ENCODE measurements around the gene BABAM2. TPM values are rescaled to one million over a fixed set of nuclear protein-coding genes. Genes with fewer than 3 reads are reported as not detected.

BABAM2 gene
- total and polyA plus RNA-seq, 2 experiments from 2014 or later, result 35.2 to 46.1 TPM

DNA sequence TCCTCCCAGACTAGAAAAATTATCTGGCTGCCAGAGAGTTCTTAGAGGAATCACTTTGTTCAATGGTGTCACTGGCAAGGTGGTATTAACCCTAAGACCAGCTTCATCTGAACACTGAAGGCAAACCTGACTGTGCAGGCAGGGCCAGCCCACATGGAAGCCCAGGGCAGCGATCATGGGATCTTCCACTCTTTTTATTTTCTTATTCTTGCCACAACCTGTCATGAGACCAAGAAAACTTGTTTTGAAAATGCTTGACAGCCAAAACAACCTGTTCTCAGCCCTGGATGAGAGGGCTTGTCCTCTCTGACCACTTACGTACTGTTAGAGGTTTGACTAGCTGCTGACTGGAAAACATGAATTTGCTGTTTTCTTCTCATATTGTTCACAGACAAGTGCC is 426.9 kb downstream of the BABAM2 start:
- 98 to 100% methylated on average over 2 of the region's 2 CpGs for WGBS, 2 experiments (ENCODE audit: low coverage in 1 of 2, low lambda C conversion rate in 2 of 2, missing lambda C conversion rate in 2 of 2)
- TF ChIP-seq EZH2phosphoT487 (IDR thresholded peaks at IDR 0.05; ENCODE audit: insufficient read depth, low read depth) (no peak), EZH2 (IDR thresholded peaks at IDR 0.05; ENCODE audit: insufficient read depth, poor library complexity, severe bottlenecking) (no peak)
- Histone ChIP-seq H3K79me2 (ENCODE audit: insufficient read depth) (no peaks in the 10 kb centered on the region), H3K9me2 (ENCODE audit: insufficient read depth) (no peaks in the 10 kb centered on the region), H3K27me3 (replicated peaks; ENCODE audit: insufficient read depth) (no peaks in the 10 kb centered on the region), H2AFZ (no peak overlapping the region), H3K36me3 (ENCODE audit: low read depth) (no peaks in the 10 kb centered on the region), H3K27ac (no peak overlapping the region), H3K4me2 (ENCODE audit: unreplicated experiment) (no peak overlapping the region), H3K9me3 (ENCODE audit: low read depth) (no peaks in the 10 kb centered on the region), H3K4me3 (no peak overlapping the region), H3F3A (ENCODE audit: insufficient read depth) (no peaks in the 10 kb centered on the region), H4K20me1 (ENCODE audit: insufficient read depth) (no peaks in the 10 kb centered on the region), H3K4me1 (ENCODE audit: insufficient read depth) (0 out of 2 replicates have a peak, but pooled peaks cover 2% of the 10 kb centered on the region), H3K9ac (no peak overlapping the region)
- in situ Hi-C loops (cut with MboI), result no loop called here
- no peak for DNase-seq

DNA sequence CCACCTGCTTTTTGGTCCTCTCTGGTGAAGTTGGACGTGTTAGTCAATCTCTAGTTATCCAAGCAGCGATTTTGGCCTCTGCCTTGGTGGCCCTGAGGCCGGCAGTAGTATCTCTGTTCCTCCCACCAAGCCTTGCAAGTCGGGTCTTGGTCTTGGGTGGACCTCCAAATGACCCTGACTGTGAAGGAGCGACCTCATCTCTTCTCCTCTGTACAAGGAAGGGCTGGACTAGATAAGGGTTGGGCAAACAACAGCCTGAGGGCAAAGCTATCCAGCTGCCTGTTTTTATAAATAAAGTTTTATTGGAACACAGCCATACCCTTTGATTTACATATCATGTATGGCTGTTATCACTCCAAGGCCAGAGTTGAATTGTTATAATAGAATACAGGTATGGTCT is 427.5 kb downstream of the BABAM2 start:
- Histone ChIP-seq H3K4me1 (ENCODE audit: insufficient read depth) (no peaks in the 10 kb centered on the region), H2AFZ (no peak overlapping the region), H3K4me3 (no peak overlapping the region), H3K27me3 (replicated peaks; ENCODE audit: insufficient read depth) (no peaks in the 10 kb centered on the region), H3K27ac (no peak overlapping the region), H3K9me2 (ENCODE audit: insufficient read depth) (no peaks in the 10 kb centered on the region), H3K36me3 (ENCODE audit: low read depth) (no peaks in the 10 kb centered on the region), H4K20me1 (ENCODE audit: insufficient read depth) (no peaks in the 10 kb centered on the region), H3K9ac (no peak overlapping the region), H3F3A (ENCODE audit: insufficient read depth) (no peaks in the 10 kb centered on the region), H3K4me2 (ENCODE audit: unreplicated experiment) (no peak overlapping the region), H3K9me3 (ENCODE audit: low read depth) (no peaks in the 10 kb centered on the region), H3K79me2 (ENCODE audit: insufficient read depth) (no peaks in the 10 kb centered on the region)
- WGBS, 2 experiments (ENCODE audit: low coverage in 1 of 2, low lambda C conversion rate in 2 of 2, missing lambda C conversion rate in 2 of 2), result 87 to 92% methylated on average over 5 of the region's 5 CpGs
- TF ChIP-seq EZH2 (IDR thresholded peaks at IDR 0.05; ENCODE audit: insufficient read depth, poor library complexity, severe bottlenecking) (no peak), EZH2phosphoT487 (IDR thresholded peaks at IDR 0.05; ENCODE audit: insufficient read depth, low read depth) (no peak)
- DNase-seq, result no peak
- in situ Hi-C loops (cut with MboI), result no loop called here

DNA sequence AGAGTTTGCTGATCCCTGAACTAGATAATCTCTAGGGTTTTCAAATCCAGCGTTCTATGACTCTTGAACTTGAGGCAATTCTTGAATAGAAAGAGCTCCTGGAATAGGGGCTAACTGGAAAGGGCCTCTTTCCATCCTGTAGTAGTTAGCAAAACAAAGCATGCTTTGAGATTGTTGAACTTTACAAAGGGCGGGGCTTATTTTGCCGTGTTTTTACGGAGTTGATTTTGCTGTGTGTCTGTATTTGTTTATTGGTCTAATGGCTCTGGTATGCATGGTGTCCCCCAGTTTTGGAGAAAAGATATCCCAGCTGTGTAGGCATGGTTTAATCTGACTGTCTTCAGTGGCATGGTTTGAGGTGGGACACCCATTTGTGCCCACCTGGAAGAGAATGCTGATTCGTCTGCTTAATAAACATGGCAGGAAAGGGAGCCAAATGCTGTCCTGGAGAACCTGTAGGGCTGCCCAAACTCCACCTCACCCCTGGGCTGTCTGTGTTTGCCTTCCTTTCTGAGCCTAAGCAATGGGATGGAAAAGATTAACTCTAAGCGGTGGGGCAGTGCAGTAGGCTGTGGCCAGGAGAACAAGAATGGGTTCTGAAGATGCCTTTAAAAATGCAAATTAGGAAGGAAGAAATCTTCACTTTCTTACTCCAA is 428.1 kb downstream of the BABAM2 start:
- H3K9me2 ChIP-seq (ENCODE audit: insufficient read depth), result no peaks in the 10 kb centered on the region

DNA sequence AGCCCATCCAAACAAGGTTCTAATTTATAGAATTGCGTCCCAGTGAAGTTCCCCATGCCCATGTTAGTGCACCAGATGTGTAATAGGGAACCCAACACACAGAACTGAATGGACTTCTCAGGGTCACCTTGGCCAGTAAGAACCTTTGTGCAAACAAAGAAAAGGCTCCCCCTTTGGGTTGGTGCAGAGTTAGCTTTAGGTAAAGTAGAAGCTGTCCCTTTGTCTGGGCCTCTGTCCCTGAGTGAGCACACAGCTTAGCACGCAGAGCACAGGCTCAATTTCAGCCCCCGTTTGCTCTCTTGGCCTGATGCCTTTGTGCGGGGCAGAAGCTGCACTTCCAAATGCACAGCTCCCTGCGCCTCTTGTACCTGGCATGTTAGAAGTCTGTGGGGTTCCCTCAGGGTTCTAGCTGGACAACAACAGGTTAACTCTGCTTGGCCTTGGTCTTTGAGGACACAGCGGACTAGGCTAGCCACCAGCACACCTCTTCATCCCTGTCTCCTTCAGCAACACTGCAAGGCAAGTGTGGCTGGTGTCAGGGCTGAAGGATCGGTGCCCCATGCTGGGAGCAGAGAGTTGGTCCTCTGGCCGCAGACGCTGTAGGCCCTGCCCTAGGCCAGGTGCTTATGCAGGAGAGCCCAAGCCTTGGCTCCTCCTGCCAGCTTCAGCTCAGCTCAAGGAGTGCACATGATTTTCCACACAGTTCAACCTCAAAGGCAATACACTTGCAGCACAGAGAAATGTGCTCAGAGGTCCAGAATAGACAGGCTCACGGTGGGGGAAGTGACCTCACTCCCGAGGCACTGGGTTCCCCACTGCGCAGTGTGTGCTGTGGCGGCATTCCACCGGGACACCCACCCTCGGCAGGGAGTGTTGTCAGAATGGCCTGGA is 428.8 kb downstream of the BABAM2 start:
- no peaks in the 10 kb centered on the region for H3K9me3 ChIP-seq (ENCODE audit: low read depth)
- no peak overlapping the region for H3K4me2 ChIP-seq (ENCODE audit: unreplicated experiment)
- no peaks in the 10 kb centered on the region for H3K79me2 ChIP-seq (ENCODE audit: insufficient read depth)
- no peaks in the 10 kb centered on the region for H3K9me2 ChIP-seq (ENCODE audit: insufficient read depth)
- no peak overlapping the region for H3K4me3 ChIP-seq
- H4K20me1 ChIP-seq (ENCODE audit: insufficient read depth), result no peaks in the 10 kb centered on the region
- H3F3A ChIP-seq (ENCODE audit: insufficient read depth), result no peaks in the 10 kb centered on the region
- no peak for TF ChIP-seq EZH2phosphoT487 (IDR thresholded peaks at IDR 0.05; ENCODE audit: insufficient read depth, low read depth)
- TF ChIP-seq EZH2 (IDR thresholded peaks at IDR 0.05; ENCODE audit: insufficient read depth, poor library complexity, severe bottlenecking), result no peak
- 91 to 94% methylated on average over 15 of the region's 15 CpGs for WGBS, 2 experiments (ENCODE audit: low coverage in 1 of 2, low lambda C conversion rate in 2 of 2, missing lambda C conversion rate in 2 of 2)
- no peak for DNase-seq
- no peaks in the 10 kb centered on the region for H3K36me3 ChIP-seq (ENCODE audit: low read depth)
- H3K27ac ChIP-seq, result no peak overlapping the region
- no peaks in the 10 kb centered on the region for H3K27me3 ChIP-seq (replicated peaks; ENCODE audit: insufficient read depth)
- H3K9ac ChIP-seq, result no peak overlapping the region
- in situ Hi-C loops (cut with MboI), result no loop called here
- H2AFZ ChIP-seq, result no peak overlapping the region
- H3K4me1 ChIP-seq (ENCODE audit: insufficient read depth), result no peaks in the 10 kb centered on the region

More for the DNA sequence above, 428.1 kb downstream of the BABAM2 start:
- no peak overlapping the region for H3K9ac ChIP-seq
- H3K27ac ChIP-seq, result no peak overlapping the region
- no peaks in the 10 kb centered on the region for H3K36me3 ChIP-seq (ENCODE audit: low read depth)
- TF ChIP-seq EZH2phosphoT487 (IDR thresholded peaks at IDR 0.05; ENCODE audit: insufficient read depth, low read depth), result no peak
- no peak for TF ChIP-seq EZH2 (IDR thresholded peaks at IDR 0.05; ENCODE audit: insufficient read depth, poor library complexity, severe bottlenecking)
- DNase-seq, result no peak
- H2AFZ ChIP-seq, result no peak overlapping the region
- no peaks in the 10 kb centered on the region for H3K9me3 ChIP-seq (ENCODE audit: low read depth)
- no peaks in the 10 kb centered on the region for H3F3A ChIP-seq (ENCODE audit: insufficient read depth)
- H3K27me3 ChIP-seq (replicated peaks; ENCODE audit: insufficient read depth), result no peaks in the 10 kb centered on the region
- no peak overlapping the region for H3K4me3 ChIP-seq
- H3K79me2 ChIP-seq (ENCODE audit: insufficient read depth), result no peaks in the 10 kb centered on the region
- H4K20me1 ChIP-seq (ENCODE audit: insufficient read depth), result no peaks in the 10 kb centered on the region
- WGBS, 2 experiments (ENCODE audit: low coverage in 1 of 2, low lambda C conversion rate in 2 of 2, missing lambda C conversion rate in 2 of 2), result 75% methylated on average over 6 of the region's 6 CpGs
- no peaks in the 10 kb centered on the region for H3K4me1 ChIP-seq (ENCODE audit: insufficient read depth)
- in situ Hi-C loops (cut with MboI), result no loop called here
- no peak overlapping the region for H3K4me2 ChIP-seq (ENCODE audit: unreplicated experiment)
